Activated T-helper 9 cell treated with anti-CD3 and anti-CD28 coated beads, Interleukin-2, amount 50 U/mL, for 16 hours (primary cell): ENCODE results near the gene FYCO1.

Experiments used
- DNase-seq: peaks from one replicate; pipeline ENCODE4 v3.0.0-alpha.2; 2020; ENCODE audit warnings: low read depth

FYCO1 gene

DNA sequence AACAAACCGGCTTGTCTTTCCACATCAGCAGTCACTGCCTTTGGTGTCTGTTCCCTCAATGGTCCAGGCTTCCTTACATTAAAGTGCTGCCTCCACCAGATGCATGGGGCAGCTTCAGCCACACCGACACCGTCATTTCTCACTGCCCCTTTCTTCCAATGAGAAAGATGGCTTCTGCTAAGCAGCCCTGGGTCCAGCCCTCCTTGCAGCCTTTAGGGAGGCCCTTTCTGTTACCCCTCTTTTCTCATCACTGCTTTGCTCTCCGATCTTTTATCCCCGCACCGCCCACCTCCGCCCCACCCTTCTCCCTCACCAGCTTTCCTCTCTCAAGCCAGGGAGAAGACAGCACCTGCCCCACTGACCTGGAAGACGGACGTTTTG, 80.6 kb downstream of the FYCO1 start:
- DNase-seq, result no peak

DNA sequence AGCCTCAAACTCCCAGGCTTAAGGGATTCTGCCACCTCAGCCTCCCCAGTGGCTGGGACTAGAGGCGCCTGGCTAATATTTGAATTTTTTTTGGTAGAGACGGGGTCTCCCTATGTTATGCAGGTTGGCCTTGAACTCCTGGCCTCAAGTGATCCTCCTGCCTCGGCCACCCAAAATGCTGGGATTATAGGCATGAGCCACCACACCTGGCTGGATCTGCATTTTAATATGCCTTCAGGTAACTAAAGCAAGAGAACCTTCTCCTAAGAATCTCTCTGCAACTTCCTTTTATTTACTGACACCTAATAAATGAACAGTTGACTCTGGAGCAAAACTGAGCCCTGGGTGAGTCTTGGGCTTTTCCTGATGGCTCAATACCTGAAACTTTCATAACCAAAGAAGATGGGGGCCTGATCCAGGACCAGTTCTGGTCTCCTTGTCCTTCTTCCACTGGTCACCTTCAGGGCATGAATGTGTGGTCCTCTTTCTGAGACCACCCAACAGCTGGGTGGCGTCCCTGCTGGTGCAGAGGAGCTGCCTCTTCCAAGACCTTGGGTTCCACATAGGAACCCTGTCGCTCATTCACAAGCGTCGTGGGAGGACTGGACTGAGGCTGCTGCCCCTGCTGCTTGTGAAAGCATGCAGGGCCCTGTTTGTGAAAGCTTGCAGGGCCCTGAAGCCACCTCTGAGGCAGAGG, 81.1 kb downstream of the FYCO1 start:
- DNase-seq, result no peak

- DNase-seq, result no peak
Measured at GRCh38 chr3:45912435-45912834, 83.2 kb downstream of the FYCO1 start.

DNA sequence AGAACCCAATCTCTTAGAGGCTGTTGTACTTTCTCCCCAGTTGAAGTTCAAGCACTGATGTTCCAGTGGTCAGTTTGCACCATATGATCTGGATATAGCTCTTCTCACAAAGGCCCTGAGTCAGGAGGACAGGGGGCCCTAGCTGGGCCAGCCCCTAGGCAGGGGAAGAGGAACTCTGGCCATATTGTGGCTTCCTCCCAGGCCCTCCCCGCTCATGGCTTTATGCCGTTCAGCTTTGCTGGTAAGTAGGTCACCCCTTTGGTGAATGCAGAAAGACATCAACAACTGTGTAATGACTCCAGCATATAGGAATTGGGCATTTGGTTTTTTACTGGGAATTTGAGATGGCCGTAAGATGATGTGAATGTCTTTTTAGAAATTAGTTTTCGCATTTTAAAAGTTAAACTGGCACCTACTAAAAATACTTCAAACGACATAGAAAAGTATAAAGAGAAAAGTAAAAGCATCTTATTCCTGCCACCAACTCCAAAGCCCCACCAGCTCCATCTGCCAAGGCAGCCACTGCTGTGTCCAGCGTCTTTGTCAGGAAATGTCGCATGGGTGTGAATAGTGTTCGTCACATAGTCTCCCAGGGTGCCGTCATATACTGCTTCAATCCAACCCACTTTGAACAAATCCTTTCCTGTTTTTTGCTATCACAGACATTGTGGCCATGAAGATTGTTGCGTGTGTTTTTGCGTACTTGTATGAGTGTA, 84.0 kb downstream of the FYCO1 start:
- DNase-seq, result no peak

GRCh38 chr3:45910892-45911291, 84.7 kb downstream of the FYCO1 start:
- no peak for DNase-seq

- DNase-seq, result no peak
Measured at GRCh38 chr3:45909542-45909941, 86.1 kb downstream of the FYCO1 start.

DNA sequence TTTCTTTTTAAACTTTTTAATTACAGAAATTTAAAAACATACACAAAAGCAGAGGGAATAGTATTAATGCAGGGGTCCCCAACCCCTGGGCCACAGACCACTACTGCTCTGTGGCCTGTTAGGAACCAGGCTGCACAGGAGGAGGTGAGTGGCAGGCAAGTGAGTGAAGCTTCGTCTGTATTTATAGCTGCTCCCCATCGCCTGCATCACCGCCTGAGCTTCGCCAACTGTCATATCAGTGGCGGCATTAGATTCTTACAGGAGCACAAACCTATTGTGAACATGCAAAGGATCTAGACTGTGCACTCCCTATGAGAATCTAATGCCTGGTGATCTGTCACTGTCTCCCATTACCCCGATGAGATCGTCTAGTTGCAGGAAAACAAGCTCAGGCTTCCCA, 86.9 kb downstream of the FYCO1 start:
- no peak for DNase-seq

- DNase-seq, result no peak
Measured at GRCh38 chr3:45907769-45908705, 87.6 kb downstream of the FYCO1 start.

DNA sequence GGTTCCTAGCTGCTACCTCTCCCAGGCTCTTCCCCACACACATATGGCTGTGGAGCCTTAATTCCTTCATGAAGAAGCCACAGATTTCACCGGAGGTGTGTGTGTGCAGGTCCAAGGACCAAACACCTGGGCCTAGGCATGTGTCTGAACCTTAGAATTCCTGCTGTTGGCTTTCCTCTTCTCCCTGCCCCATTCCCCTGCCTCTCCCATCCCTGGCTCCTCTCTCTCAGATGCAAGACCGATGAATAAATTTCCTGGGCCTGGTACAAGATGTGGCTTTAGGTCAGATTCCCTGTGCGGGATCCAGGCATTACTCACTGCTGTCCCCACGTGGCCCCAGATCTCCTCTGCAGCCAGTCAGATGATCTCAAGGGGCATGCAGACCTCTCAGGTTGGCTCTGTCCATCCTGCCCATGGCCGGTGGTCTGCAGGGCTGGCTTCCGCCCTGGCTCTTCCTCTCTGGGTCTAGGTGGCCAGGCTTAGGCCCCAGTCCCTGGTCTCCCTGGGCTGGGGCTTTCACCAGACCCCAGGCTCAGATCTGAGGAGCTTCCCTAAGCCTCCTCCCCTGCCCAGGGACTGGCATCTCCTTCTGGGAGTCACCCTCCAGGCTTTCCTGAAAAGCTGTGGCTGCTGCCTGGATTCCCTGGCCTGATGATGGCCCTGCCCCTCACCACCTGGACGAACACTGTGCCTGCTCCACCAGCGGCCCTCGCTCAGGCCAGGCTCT, 88.8 kb downstream of the FYCO1 start:
- DNase-seq, result no peak

GRCh38 chr3:45905755-45906154, 89.9 kb downstream of the FYCO1 start:
- no peak for DNase-seq

GRCh38 chr3:45904931-45905330, 90.7 kb downstream of the FYCO1 start:
- DNase-seq, result no peak

DNA sequence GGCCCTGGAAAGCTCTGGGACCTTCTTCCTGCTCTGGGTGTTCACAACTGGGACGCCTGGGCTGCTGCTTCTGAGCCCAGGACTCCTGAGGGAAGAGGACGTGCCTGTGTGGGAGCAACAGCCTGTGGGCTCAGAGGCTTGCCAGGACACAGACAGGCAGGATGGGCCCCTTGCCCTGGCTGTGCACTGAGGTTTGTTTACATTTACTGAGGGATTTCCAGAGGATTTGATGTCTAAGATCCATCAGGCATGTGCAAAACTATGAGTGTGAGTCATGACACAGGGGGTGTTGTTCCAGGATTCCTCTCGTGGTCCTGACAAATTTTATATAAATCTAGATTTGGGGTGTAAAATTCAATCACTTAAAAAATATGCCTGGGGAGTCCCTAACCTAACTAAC, 98.7 kb downstream of the FYCO1 start:
- no peak for DNase-seq

DNA sequence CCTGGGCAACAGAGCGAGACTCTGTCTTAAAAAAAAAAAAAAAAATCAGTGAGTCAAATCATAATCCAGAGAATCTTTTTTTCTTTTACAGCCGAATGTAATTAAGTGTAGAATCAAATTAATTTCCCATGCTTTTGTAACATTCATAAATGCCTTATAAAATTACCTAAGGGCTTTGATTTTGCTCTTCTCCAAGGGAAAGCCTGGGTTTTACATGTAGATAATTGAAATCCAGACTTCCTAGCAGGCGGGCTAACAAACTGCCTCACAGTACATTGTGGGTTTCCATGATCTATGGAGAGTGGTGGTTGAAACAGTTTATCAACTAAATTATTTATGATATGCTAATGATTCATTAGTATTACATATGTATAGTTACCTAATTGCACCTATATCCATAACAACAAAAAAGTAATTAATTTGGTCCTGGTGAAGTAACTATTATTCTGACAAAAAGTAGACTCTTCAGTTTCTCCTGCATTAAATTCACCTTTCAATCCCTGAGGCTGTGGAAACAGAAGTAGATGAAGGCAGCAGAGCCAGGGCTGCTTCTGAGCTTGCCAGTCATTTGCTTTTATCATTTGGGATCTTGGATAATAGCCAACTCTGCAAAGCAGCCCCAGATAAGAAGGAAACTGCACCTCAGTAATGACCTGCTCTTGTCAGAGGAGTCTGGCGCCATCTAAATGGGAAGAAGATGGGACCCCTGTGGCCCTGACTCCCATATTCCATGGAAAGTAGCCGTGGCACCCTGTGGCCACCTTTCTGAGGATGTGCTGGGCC, 99.7 kb downstream of the FYCO1 start:
- DNase-seq, result no peak

- no peak for DNase-seq
Measured at GRCh38 chr3:45894015-45894414, 101.6 kb downstream of the FYCO1 start.

- no peak for DNase-seq
Measured at GRCh38 chr3:45892161-45892560, 103.5 kb downstream of the FYCO1 start.

DNA sequence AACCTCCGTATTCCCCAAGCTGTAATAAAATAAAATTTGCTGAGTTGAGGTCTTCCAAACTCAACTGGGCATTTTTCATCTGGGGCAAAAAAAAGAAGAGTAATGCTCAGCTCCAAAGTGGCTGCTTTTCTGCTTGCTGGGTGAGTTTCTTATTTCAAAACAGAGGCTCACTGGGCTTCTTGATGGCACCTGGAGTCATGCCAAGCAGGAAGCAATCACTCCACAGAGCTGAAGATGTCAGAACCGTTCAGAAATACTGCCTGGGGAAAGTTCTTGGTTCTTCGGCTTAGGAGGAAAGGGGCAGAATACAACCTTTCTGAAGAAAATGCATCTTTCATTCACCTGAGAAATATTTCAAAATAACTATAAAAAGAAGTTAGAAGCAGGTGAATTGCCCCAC, 105.2 kb downstream of the FYCO1 start:
- DNase-seq, result no peak

DNA sequence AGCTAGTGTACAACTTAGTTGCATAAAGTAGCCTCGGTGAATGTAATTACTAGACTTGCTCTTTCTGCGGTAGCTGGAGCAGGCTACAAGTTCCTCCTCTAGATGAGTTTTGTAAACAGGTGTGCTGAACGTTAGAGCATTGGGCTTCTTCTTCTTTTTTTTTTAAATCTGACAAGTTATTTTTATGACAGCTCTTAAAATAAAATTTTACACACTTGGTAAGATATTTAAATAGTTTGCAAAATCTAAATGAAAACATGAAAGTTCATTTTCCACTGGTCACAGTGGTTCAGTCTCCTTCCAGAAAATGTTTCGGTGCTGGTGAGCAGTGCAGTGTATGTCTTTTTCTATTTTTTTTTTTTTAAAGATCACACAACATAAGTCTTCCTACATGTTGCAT, 106.3 kb downstream of the FYCO1 start:
- DNase-seq, result no peak

- DNase-seq, result no peak
Measured at GRCh38 chr3:45887759-45888511, 107.7 kb downstream of the FYCO1 start.

DNA sequence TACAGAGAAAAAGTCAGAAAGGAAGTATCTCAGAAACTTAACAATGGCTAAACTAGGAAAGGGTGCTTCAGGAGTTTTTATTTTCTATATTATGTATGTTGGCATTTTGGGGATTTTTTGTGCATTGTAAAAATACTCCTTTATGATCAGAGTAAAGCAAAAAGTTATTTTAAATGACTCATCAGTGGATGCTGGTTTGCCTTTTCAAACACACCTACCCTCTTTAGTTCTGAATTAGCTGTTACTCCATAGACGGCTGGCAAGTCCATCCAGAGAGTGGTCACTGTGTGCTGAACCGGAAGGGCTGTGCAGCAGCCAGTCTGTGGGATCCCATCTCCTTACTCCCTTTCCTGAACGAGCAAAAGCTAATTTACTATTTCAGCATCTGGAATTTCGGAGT, 108.3 kb downstream of the FYCO1 start:
- DNase-seq, result no peak

GRCh38 chr3:45885979-45886705, 109.5 kb downstream of the FYCO1 start, which contains the start of gene CCR9:
Gene CCR9, plus strand, starts transcription at chr3:45886543. Its CDS starts 8,391 bp downstream, at chr3:45894934.
- no peak for DNase-seq
